GM21390 (cell line): Measurements from ENCODE around the gene USH2A.

Experiments
- ATAC-seq: cut with Tn5 transposase; IDR thresholded peaks from one replicate; pipeline ENCODE4 v1.9.1; 2021; ENCODE audit not compliant: unreplicated experiment

Gene USH2A

DNA sequence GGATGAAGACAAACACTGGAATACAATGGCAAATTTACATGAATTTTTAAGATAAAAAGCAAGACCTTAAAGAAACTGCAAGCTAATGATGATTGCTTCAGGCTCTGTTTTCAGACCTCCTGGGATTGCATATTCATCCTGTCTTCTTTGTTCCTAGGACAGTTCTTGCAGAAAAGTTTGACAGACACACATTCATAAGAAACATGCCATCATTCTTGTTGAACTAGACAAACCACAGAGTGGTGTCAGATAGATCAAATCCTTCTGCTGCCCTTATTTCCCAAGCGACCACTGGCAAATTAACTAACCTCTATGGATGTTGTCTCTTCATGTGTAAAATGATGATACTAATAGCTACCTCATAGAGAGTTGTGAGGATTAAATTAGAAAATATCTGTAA is 674.8 kb downstream of the USH2A start:
- ATAC-seq: no peak

DNA sequence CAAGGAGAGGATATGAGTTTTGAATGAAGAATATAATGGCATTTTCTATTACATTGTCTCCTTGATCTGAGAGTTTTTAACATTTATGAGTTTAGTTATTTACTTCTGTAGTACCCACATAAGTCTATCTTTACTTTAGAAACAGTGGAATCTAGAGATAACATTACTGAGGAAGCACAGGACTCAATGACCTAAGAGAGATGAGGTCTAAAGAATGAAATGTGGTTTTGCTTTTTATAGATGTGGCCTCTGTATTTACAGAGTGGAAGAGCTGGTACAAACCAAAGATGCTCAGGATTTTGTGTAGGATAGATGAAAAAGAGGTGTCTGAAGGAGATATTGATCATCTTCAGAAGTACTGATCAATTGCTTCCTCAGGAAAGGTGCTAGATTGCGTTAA is 678.8 kb downstream of the USH2A start:
- ATAC-seq: no peak

DNA sequence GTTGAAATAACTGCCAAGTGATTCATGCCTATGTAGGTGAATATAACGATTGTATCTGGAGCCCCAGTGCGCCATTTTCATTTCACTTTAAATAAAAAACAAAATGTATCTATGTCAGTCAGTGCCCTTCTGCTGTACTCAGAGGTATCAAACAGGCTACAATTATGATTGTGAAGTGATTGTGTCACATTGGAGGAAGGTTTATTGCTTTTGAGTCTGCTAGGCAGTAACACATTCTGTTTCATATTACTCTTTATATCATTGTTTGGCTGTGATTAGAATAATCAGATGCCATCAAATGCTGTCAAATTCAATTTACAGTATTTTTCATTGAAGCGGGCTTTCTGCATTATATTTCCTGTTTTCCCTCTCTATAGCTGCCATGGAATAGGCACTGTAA is 684.2 kb downstream of the USH2A start:
- no peak for ATAC-seq

DNA sequence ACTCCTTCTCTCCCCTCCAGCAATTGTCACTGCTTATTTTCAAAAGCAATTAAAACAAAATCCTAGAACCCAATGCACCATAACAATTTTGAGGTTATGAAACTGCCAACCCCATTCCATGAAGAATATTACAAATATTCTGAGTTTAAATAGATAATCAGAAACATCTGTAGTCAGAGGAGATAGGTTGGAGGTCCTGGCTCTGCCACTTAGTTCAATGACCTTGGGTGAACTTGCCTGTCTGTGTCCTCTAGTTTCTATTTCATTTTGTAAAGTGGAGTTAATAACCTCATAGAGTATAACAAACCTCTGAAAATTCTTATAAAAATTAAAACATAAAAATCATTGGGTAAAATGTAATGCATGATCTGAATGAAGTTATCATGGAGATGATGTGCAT is 691.5 kb downstream of the USH2A start:
- ATAC-seq: no peak

DNA sequence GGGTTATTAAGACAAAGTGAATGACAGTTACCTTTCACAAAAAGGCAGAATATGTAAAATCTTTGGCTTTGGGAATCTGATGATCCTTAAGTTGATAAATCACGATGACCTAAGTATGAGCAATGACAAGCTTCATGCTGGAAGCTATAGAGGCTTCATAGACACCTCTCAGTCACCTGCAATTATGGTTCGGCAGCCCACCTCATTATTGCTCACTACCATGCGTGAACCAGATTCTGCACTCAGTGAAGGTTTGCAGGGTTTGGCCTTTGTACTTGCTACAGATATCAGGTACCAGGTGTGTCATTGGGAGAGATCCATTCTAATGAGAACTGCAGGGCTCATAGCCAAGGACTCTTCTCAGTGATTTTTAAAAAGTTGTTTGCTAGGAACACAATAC is 692.6 kb downstream of the USH2A start:
- no peak for ATAC-seq

DNA sequence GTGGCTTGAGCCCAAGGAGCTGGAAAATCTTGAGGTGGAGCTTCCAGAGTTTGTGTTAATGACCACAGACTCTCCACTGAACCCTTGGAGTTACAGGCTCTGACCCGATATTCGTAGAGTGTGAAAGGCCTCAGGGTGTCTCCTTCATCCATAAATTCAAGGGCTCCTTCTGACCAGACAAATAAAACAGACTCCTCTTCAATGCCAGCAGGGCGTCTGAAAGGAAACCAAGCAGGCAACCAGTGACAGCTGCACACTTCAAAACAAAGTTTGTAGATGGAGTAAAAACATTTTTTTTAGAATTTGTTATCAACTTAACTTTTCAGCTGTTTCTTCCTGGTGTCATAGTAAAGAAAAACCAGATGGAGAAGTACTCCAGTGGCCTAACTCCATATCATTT is 695.1 kb downstream of the USH2A start:
- no peak for ATAC-seq

DNA sequence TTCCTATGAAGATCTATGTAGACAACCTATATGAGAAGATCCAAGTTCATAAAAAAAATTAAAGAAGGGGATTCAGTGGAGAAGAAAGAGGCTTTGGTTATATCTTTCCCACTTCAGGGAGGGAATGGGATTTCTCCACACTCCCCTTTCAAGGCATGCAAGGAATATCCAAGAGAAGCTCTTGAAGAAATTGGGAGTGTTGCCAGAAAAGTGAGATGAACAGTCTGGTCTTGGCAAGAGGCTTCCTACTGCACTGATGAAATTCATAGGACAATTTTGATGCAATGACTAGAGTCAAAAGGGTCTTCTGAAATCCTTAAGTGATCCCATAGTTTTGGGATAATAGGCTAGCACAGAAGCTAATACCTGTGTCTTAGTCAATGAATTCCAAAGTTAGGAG is 703.1 kb downstream of the USH2A start:
- ATAC-seq: no peak

DNA sequence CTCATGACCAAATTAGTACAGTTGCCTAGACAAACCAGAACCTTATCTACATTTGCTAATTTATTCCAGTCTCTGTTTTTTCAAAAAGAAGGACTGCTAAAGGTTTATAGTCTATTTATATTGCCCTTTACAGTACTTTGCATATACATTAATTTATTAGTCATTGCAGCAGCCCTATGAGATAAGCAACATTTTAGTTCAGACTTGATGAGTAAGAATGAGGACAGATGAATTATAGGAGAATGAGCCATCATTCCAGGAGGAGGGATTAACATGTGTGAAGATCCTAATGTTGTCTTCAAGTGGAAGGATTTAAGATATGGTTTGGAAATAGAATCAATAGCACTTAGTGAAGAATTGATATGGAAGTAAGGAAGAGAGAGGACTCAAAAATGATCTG is 703.7 kb downstream of the USH2A start:
- no peak for ATAC-seq

DNA sequence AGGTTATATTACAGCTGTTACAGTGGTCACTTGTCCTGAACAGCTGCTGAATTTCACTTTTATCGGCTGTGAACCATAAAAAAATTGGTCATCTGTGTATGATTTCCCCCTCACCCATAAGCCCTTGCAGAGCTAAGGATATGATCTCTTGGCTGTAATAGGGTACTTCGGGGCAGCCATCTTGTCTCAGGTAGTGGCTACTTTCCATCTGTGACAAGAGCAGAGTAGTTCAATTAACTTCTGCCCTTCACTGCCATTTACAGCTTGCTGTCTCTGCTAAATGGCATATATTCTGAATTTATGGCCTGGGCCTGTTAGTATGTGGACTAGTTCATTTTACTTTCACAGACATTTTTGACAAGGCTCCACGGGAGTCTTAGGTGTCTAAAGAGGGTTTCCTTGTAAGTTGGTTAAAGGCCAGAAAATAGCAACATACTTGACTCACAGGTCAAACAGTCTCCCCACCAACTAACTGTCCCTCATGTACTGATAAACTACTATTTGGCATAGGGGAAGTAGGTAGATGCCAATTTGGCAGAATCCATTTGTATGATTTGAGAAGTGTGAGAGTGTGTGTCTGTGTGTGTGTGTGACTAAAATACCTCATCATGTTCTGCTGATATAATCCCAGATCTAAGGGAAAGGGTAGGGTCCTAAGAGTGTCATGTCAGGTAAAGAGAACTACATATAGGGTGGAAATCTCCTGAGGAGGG is 704.5 kb downstream of the USH2A start:
- ATAC-seq: no peak

DNA sequence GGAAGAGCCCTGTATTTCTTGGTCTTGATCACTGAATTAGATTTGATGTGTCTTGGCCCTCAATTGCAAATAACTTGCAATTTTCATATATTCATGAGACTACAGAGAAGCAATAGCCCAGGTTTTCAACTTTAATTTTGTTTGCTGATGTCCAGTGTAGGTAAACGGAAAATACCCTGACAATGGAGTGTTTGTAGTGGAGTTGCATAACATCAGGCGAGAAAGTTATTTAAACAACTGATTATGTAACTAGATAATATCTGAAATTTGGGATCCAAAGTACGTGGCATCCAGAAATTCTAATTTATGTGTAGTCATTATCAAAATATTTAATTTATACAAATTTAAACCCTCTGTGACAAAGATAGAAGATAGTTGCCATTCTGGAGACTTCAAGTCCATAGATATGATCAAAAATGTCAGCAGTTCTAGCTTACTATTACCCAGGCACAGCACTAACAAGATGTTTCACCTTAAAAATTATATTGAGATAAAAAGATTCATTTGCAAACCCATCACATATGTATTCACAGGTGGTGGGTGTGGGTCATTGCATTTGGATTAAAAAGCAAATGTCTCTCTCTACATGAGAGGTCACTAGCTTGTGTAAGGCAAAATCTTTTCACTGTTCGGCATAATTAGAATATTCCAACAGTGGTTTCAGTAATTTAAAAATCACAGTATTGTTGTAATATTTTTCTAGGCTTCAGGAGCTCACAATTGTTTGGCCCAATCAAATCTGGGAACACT is 705.4 kb downstream of the USH2A start:
- no peak for ATAC-seq

DNA sequence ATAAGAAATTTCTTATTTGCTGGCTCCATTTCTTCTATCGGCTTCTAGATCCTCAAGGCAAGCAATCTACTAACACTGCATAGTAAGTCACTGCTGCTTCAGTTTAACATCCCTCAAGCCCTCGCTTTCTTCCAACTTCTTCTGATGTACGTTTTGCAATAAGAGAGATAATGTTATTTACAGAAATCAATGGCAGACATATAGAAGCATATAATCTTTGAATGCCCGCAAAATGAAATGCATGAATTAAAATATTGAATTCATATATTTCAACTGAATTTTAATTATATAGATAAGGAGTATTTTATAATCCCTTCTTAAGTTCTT is 712.4 kb downstream of the USH2A start:
- no peak for ATAC-seq

DNA sequence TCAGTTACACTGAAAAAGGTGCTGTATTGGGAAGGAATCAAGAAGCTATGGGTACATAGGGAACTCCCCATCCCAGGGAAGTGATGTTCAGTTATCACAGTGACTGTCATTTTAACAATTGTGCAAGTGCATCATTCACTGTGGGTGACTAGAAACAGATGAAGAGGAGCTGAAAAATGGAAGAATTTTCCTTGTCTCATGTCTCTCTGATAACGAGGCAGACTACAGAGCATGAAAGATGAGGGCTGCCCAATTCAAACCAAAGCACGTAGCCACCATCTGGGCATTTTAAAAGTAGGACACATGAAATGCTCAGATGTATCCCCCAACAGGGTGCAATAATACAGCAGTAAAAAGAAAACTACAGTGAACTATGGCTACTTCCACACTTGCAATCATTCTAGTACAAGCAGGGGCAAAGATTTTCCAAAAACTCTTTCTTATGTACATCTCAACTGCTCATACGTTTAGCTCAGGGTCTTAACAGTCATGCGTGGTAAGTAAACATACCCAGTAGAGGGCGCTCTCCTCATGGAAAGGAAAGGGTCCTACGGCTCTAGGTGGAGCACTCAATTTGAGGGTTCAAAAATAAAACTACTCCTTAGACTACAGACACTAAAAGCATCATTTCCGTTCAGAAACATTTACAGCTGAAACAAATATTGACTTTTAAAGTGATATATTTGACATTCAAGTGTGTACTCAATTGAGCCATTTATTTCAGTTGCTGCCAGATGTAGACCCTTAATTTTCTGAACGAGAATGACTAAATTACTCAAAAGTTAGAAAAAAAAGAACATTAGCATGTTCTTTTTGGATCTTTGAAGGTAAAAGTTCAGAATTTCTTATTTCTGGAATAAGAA is 713.0 kb downstream of the USH2A start:
- peak; percentile 85 for ATAC-seq

DNA sequence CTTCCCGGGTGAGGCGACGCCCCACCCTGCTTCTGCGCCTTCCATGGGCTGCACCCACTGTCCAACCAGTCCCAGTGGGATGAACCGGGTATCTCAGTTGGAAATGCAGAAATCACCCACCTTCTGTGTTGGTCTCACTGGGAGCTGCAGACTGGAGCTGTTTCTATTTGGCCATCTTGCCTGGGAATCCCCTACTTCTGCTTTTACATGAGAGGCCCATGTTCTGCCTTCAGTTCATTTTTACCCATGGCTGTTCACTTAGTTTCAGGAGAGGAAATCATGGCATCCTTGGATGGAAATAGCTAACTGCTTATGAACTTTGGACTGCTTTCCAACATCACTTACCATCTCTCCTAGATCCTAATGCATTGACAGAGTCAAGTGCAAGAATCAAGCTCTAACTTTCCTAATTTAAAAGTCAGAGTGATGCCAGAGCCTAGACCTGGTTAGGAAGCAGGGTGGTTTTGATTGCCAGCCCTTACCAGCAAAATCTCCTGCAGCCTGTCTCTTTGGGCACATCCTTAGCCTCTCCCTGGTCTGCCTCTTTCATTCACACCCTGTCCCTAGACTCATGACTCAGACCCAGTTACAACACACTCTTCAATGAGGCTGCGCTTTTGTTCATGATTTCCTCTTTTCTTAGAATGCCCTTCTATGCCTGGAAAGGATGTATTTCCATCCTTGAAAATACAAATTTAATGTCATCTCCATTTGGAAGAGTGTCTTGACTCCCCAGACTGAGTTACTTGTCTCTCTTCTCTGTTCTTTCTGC is 719.0 kb downstream of the USH2A start:
- no peak for ATAC-seq

DNA sequence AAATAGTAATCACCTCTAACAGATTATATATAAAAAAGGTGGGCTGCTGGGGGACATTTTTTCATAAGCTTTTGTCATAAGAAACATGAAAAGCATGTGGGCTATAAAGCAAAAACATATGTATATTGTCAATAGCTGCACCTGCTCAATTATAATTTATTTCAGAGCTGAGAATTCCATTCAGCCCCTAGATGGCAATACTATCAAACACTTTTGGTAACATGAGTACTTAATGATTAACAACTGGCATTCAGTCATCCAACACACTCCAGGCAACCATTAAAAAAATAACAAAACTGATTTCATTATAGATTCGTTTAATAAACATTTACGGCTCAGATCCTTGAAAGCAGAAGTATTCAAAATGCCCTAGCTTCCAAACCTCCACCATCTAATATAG is 741.0 kb downstream of the USH2A start:
- ATAC-seq: no peak

DNA sequence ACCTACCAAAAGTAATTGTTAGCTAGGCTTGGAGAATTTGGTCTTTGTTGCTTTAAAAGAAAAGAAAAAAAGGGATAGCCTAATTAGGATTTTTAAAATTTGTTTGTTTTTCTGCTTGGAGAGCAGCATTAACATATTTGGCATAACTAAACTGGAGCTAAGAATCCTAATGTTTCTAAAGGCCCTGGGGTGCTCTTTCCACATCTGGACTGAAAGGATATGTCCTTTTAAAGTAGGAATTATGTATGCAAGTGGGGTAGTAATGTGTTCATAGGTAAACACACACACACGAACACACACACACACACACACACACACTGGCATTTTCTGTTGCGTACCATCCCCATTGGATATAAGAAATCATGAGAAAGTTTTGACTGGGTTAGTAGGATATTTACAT is 742.2 kb downstream of the USH2A start:
- no peak for ATAC-seq

DNA sequence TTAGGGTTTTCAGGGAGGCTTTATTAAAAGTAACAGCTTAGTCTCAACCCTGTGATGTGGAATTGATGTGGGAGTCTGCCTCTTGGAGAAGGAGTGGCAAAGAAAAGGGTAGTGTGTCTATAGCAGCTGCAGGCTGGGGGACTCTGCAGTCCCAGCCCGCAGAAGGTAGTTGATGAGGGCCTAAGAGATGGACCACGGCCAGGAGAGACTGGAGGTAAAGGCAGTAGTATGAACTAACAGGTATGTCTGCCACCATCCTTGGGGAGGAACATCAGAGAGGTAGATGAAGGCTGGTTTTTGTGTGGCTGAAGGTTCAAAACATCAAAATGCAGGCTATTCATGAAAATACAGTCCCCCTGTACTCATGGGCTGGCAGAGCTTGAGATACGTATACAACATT is 744.0 kb downstream of the USH2A start:
- ATAC-seq: no peak

DNA sequence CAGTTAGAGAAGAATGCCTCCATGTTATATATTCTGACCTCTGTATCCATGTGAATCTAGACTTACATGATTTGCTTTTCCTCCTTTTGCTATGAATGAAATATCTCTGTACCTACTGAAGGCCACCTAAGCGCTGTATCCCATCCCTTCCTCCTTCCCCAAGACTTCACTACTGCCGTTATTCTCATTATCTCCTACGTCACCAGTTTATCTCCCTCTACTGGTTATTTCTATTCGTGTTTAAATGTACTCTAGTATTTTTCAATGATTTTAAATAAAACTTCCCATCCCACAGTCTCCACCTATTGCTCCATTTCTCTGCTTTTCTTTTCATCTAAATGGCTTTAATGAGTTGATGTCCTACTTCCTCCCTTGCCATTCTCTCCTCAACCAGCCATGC is 746.1 kb downstream of the USH2A start:
- ATAC-seq: no peak

DNA sequence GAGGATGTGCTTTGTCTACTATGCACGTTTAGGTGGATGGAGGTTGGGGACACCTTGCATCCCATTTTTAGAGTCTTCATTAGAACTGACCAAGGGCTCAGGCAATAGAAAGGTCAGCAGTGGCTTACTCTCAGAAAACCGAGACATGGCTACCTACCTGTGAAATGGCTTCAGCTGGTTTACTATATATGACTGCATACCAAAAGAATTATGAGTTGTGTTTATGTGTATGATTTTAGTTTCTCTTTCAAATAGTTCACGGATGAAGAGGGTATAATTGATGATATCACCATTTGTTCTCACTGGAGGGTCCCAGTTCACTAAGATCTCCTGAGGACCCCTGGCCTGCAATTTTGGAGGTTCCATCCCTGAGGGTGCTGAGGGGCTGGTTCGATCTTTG is 749.3 kb downstream of the USH2A start:
- ATAC-seq: no peak

DNA sequence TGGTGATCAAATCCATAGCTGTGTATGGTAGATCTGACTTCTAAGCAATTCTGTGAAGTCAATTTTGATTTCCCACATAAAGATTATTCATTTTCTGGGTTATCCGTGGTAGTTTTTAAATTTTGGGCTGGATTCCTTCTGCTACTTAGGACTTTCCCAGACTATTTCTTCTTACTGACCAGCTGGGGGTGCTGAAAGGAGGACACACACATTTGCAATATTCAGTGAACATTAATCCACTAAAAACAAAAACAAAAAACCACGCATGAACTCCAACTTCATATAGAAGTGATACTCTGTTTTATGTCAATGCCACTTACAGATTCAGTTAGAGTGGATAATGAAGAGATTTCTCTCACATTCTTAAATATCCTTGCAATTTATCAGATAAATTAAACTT is 750.8 kb downstream of the USH2A start:
- no peak for ATAC-seq

DNA sequence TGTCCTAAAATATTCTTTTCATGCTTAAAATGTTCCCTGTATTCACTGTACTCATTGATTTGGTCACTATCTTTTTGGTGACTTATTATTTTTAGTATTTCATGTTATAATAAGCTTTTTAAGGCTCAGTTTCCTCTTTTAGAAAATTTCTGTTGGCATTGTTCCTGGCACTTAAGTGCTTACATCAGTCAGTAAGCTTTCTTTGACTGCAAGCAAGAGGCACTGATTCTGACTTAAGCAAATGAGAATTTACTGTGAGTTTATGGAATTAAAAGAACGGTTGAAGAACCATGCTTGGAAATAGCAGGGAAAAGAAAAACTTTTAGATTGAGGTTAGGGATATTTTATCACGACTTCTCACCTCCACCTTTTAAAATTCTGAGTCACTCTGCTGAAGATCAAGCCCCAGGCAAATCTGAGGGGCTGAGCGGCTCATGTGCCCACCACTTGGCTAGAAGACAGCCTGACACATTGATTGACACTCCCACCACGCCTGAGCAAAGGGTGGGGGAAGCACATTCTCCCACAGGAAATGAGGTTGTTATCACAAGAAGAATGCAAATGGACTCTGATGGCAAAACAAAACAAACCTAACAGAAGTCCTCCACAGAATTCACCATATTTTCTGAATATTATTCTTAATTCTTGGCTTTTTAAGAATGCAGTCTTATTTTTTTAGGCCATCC is 753.3 kb downstream of the USH2A start:
- no peak for ATAC-seq

DNA sequence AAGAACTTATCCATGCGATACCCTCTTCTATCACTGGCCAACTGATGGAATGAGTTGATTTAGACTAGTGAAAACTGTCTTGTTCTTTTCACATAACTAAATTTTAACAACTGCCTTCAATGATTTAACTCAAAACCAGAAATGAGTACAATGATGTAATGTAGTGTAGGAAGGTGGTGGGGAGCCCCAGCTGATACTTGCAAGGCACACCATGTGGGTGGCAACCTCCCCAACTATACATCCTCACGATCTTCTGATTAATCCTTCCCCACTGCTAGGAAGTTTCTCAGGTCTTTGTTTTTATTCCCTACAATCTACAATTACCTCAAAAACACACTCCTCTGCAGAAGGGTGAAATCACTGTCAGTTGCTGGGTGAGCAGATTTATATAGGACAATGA is 755.5 kb downstream of the USH2A start:
- ATAC-seq: no peak
